Subcutaneous preadipocyte (primary cell): ENCODE measurements around the gene SRSF10. TPM values are rescaled to one million over a fixed set of nuclear protein-coding genes. Genes with fewer than 3 reads are reported as not detected.

Source experiments
- small RNA-seq: library from RNA; depleted of rRNA; stranded (forward); fragments of <200 nt; gene quantifications from one replicate; pipeline ENCODE3, GENCODE V24; 2012
- total RNA-seq: library from RNA; depleted of rRNA; stranded (reverse); fragments of >200 nt; gene quantifications from 2 replicates; pipeline ENCODE4 v1.2.3, GENCODE V29; 2012

The SRSF10 gene
- 72.8 and 95.2 TPM in 2 replicates for total RNA-seq

GRCh38 chr1:23979881-23980727 lies at the start of gene SRSF10:
Gene SRSF10, minus strand, starts transcription at chr1:23980327. Its CDS starts 72 bp downstream, at chr1:23980255.

GRCh38 chr1:23959461-23960290 lies 20.5 kb downstream of the SRSF10 start, which contains the start of gene PNRC2:
Gene PNRC2, plus strand, starts transcription at chr1:23959828. Its CDS starts 1,630 bp downstream, at chr1:23961458.

Small RNAs within 50 kb of the gene (small RNA-seq; reads per million reads assigned to genes)
- not detected for gene MIR378F

Other genes with a start within 250 kb of the SRSF10 start
- 29.4 and 53.2 TPM in 2 replicates for gene ELOA, start 236.9 kb downstream of the SRSF10 start, total RNA-seq
- 23.1 and 25.4 TPM in 2 replicates for gene PITHD1, start 201.9 kb downstream of the SRSF10 start, total RNA-seq
- gene LYPLA2, start 189.2 kb downstream of the SRSF10 start, total RNA-seq = 43.0 and 55.3 TPM in 2 replicates
- gene GALE, start 179.6 kb downstream of the SRSF10 start, total RNA-seq = 20.6 and 36.4 TPM in 2 replicates
- gene HMGCL, start 154.9 kb downstream of the SRSF10 start, total RNA-seq = 24.8 and 29.8 TPM in 2 replicates
- gene FUCA1, start 112.0 kb downstream of the SRSF10 start, total RNA-seq = 1.2 and 1.5 TPM in 2 replicates
- not detected in 2 replicates for gene CNR2, start 67.0 kb downstream of the SRSF10 start, total RNA-seq
- 88.8 and 92.2 TPM in 2 replicates for gene PNRC2, start 20.5 kb downstream of the SRSF10 start, total RNA-seq
- under 0.01 and 0.37 TPM in 2 replicates for gene MYOM3, start 131.8 kb upstream of the SRSF10 start, total RNA-seq
- 0.37 TPM in 1 of 2 replicates, not detected in the other for gene IL22RA1, start 162.8 kb upstream of the SRSF10 start, total RNA-seq
- gene IFNLR1, start 207.0 kb upstream of the SRSF10 start, total RNA-seq = not detected in 2 replicates